ENCODE data around the gene EPHA10.
A peak's percentile ranks its signal among the peaks of the same experiment; 100 is the strongest.
"Not testable (repeated sequence)": the region's sequence is repeated elsewhere in the genome, so short reads cannot be mapped to it uniquely, and the experiment has no call there.

The EPHA10 gene

GRCh38 chr1:37716321-37716720 is 48.6 kb downstream of the EPHA10 start:
- DNase-seq (ENCODE audit: low spot score), result no peak

GRCh38 chr1:37714689-37715088 is 50.2 kb downstream of the EPHA10 start:
- no peak for DNase-seq (ENCODE audit: low spot score)

GRCh38 chr1:37714226-37714625 is 50.7 kb downstream of the EPHA10 start:
- no peak for DNase-seq (ENCODE audit: low spot score)

- no peak for DNase-seq (ENCODE audit: low spot score)
Observed at GRCh38 chr1:37708471-37708870, 56.4 kb downstream of the EPHA10 start.

DNA sequence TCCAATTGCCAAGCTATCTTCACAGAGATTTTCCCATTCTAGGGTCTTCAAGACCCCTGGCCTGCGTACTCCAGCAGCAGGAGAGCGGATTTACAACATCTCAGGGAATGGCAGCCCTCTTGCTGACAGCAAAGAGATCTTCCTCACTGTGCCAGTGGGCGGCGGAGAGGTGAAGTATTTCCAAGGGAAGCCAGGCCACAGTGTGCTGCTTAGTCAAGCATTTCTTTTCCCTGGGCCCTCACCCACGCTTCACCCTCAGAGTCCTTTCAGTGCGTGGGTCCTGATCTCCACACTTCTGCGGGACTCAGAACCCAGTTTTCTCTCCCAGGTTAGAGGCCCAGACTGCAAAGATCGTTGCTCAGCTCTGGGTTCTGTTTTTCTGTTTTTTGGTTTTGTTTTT is 59.5 kb downstream of the EPHA10 start:
- DNase-seq (ENCODE audit: low spot score), result peak; percentile 59

DNA sequence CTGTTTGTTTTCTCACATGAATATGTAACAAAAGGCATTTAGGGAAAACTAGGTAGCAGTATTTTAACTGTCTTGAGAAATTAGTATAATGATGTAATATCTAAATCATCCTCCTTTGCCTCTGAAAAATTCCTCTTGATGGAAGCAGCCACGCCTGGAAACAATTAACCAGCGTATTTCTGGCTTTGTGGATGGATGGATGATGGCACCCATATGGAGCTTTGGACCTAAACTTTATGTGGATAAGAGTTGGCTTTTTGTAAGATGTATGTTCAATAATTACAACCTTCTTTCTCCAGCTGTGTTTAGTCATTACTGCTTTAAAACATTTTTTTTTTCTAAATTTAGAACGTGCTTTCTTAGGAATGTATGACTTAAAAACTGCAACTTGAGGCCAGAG is 60.0 kb downstream of the EPHA10 start:
- peak; percentile 53 for DNase-seq (ENCODE audit: low spot score)

GRCh38 chr1:37703061-37703460 is 61.9 kb downstream of the EPHA10 start:
- no peak for DNase-seq (ENCODE audit: low spot score)

GRCh38 chr1:37701051-37701450 is 63.9 kb downstream of the EPHA10 start:
- no peak for DNase-seq (ENCODE audit: low spot score)

DNA sequence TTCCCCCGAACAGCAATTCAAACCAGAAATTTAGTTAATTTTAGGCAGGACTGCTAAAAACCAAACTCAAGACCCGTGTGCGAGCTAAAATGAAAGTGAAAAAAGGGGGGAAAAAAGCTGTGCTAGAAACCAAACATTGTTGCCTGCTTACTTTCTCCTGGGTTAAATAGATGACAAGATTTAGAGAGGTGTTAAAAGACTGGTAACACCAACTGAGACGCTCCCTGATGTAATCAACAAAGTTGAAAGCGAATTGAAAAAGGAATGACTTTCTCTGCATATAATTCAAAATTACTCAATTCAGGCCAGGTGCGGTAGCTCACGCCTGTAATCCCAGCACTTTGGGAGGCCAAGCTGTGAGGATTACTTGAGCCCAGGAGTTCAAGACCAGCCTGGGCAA is 65.8 kb downstream of the EPHA10 start:
- DNase-seq (ENCODE audit: low spot score), result no peak

DNA sequence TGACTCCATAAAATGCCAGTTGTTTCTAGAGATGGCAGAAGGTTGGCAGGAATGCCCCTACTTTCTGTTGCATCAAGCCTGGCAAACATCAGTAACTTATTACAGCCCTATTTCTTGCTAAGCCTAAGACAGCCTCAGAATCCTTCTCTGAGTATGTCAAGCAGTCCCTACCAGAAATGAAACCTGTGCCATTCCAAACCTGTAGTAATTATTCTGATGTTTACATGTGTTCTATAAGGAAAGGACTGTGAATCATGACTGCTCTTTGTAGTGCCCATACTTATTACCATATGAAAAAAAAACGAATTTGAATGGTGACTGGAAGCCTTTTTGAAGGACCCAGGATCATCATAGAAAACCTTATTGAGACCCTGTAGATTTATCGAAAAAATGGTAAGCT is 67.2 kb downstream of the EPHA10 start:
- no peak for DNase-seq (ENCODE audit: low spot score)

- no peak for DNase-seq (ENCODE audit: low spot score)
Observed at GRCh38 chr1:37697090-37697489, 67.8 kb downstream of the EPHA10 start.

DNA sequence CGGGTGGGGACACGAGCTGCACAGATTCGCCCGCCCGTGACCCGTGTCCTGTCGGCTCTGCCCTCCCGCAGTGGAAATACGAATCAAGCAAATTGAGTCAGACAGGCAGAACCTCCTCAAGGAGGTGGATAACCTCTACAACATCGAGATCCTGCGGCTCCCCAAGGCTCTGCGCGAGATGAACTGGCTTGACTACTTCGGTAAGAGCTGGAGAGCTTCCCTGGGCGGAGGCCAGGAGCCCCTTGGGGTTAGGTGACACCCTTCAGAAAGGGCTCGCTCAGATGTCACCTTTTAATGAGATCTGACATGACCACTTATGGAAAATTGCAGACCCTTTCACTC is 72.1 kb downstream of the EPHA10 start:
- no peak for DNase-seq (ENCODE audit: low spot score)

GRCh38 chr1:37692078-37692833 is 72.7 kb downstream of the EPHA10 start, which contains the start of gene CDCA8:
TSS of gene CDCA8 (plus strand) at chr1:37692516. CDS start at chr1:37692691, 175 bp downstream.
- peak; percentile 99 for DNase-seq (ENCODE audit: low spot score)

DNA sequence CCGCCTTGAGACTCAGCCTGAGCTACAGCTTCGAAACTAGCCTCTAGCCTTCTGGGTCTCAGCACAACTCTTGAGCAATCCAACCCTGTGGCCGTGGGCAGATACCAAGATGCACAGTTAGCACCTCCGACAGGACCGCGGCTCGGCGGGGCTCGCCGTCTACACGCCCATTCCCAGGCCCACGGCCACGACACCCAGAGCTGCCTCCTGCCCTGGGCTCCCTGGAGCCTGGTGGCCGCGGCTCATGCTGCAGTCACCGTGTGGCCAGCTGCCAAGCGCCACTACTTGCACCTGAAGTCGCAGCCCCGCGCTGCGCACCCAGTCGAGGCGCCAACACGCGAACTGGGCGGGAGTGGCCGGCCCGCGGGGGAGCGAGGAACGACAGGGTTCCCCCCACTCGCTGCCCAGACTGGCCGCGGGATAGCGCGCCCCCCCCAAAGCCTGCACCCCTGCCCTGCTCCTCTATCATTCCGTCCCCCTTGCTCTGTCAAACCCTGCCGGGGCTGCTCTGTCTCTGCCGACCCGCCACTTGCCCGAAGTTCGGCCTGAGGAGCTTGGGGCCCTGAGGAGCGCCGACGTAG is 73.3 kb downstream of the EPHA10 start:
- DNase-seq (ENCODE audit: low spot score), result peak; percentile 44

DNA sequence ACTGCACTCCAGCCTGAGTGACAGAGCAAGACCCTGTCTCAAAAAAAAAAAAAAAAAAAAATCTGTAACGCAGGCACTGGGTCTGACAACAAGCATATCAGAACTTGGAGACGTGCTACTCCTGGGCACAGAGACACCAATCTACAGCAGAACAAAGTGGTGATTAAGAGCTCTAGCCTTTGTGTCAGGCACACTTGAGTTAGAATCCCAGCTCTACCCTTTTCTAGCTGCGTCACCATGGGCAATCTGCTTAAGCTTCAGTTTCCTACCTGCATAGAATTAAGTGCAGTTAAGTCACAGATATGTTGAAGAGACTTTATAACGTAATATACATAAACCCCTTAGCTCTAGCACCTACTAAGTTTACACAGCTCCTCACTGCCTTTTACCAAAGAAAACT is 76.0 kb downstream of the EPHA10 start:
- no peak for DNase-seq (ENCODE audit: low spot score)

DNA sequence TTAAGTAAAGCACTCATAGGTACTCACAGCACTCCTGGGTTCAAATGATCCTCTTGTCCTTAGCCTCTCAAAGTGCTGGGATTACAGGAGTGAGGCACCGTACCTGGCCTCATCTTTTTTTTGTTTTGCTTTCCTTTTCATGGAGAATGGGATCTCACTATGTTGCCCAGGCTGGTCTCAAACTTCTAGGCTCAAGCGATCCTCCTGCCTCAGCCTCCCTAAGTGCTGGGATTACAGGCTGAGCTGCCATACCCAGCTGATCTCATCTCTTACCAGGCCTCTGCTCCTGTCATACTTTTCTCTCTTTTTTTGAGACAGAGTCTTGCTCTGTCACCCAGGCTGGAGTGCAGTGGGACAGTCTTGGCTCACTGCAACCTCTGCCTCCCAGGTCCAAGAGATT is 77.2 kb downstream of the EPHA10 start:
- not testable (repeated sequence) for DNase-seq (ENCODE audit: low spot score)

DNA sequence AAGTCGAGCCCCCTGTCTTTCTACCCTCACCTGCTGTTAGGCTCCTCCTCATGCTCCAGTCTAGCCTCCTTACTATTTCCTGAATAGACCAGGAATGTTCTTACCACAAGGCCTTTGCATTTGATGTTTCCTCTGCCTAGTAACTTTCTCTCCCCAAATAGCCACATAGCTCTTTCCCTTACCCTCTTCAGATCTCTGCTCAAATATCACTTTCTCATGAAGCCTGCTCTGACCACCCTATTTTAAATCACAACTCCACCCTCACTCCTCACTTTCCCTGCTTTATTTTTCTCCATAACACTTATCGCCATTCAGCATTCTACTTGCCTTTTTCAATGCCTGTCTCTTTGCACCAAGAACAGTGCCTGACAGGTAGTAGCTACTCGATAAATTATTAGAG is 79.2 kb downstream of the EPHA10 start:
- no peak for DNase-seq (ENCODE audit: low spot score)

- not testable (repeated sequence) for DNase-seq (ENCODE audit: low spot score)
Observed at GRCh38 chr1:37684182-37684581, 80.7 kb downstream of the EPHA10 start.

GRCh38 chr1:37682334-37682987 is 82.5 kb downstream of the EPHA10 start:
- peak; percentile 78 for DNase-seq (ENCODE audit: low spot score)

DNA sequence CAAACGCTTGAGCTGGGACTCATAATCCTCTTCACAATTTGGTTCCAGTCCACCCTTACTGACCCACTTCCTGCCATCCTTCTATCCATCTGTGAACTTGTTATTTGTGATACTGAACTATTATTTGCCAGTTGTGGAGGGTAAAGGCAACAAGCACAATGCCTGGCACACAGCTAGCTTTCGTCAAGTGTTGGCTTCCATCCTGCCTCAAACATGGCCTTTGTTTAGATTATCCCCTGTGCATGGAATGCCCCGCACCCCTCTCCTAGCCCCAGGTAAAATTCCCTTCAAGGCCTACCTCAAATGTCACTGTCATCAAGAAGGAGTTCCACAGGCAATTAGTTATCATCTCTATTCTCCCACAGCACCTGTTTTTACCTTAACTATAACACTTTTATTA is 84.0 kb downstream of the EPHA10 start:
- no peak for DNase-seq (ENCODE audit: low spot score)

- no peak for DNase-seq (ENCODE audit: low spot score)
Observed at GRCh38 chr1:37677808-37678207, 87.1 kb downstream of the EPHA10 start.

DNA sequence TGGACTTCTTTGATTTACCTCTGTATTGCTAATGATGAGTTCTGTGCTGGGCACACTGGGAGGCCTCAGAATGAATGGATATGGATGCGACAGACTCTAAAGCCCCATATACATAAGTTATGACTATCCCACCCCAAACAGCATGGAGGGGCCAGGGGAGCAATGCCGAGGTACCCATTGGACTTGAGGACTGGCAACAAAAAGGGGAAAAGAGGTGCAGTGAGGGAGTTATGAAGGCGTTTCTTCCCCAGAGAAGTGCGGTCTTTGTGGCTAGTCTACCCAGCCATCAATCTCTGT is 87.8 kb downstream of the EPHA10 start:
- no peak for DNase-seq (ENCODE audit: low spot score)

DNA sequence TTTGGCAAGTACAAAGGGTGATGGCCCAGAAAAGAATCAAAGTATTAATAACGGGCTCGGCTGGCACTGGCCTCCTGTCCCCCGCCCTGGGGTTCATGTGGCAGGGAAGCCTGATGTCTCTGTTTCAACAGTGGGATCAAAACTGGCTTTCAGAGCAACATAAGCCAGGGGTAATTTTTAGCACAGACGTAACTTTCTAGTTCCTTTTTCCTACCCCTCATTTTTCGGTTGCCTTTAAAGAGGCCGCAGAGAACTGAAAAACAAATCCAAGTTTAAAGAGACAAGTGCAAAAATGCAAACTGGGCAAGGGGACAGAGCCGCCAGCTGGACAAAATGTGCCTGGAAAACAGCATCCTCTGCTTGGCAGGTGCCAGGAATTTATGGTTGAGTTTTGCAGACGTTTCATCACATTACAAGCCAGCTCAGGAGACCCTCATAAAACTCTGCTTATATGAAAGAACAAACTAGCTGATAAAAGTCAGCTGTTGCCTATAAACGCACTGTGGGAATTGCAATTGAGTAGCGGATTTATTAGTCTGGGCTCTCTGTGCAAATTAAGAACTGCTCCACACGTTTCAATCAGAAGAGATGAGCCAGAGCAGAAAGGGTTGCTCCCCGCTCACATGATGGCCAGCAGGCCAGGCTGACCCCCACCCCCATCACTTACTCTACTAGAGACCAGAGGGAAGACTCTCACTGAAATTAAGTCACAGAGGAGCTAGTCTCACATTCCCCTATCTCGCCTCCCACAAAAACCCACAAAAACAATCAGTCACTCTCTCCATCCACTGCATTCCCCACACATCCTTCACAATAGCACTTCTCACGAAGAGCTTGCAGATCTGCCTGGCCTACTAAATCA is 88.4 kb downstream of the EPHA10 start:
- no peak for DNase-seq (ENCODE audit: low spot score)
